Endodermal cell (in vitro differentiated cells): ENCODE data around the gene KIF27. TPM values are rescaled to one million over a fixed set of nuclear protein-coding genes. Genes with fewer than 3 reads are reported as not detected.

Experiments used
- DNase-seq: peaks from one replicate; pipeline ENCODE4 v3.0.0-alpha.2; 2017
- H3K27ac ChIP-seq: 2 replicates; pipeline ENCODE4 v1.5.1; 2013; ENCODE audit warnings: mild to moderate bottlenecking, low read depth, low read length, moderate library complexity
- H3K27me3 ChIP-seq: 2 replicates; pipeline ENCODE4 v1.6.1; 2013; ENCODE audit warnings: mild to moderate bottlenecking, low read length, moderate library complexity; ENCODE audit not compliant: insufficient read depth, control insufficient read depth, poor library complexity, severe bottlenecking
- H3K36me3 ChIP-seq: 2 replicates; pipeline ENCODE4 v1.7.0; 2013; ENCODE audit warnings: mild to moderate bottlenecking, low read length, moderate library complexity; ENCODE audit not compliant: control insufficient read depth, insufficient read depth
- H3K4me1 ChIP-seq: one replicate; pipeline ENCODE4 v1.7.0; 2013; ENCODE audit warnings: low read length; ENCODE audit not compliant: control insufficient read depth, insufficient read depth
- H3K4me3 ChIP-seq: 2 replicates; pipeline ENCODE4 v1.5.1; 2013; ENCODE audit warnings: mild to moderate bottlenecking, low read length, moderate library complexity
- H3K9ac ChIP-seq: 2 replicates; pipeline ENCODE4 v1.6.1; 2013; ENCODE audit warnings: mild to moderate bottlenecking, low read length, moderate library complexity; ENCODE audit not compliant: poor library complexity, severe bottlenecking; ENCODE audit errors: extremely low read depth
- H3K9me3 ChIP-seq: 2 replicates; pipeline ENCODE4 v1.6.1; 2013; ENCODE audit warnings: mild to moderate bottlenecking, low read length, moderate library complexity; ENCODE audit not compliant: control insufficient read depth
- H3K27ac Mint-ChIP-seq: 2 replicates; pipeline ENCODE4 v1.8.0; 2020; ENCODE audit warnings: mixed read lengths
- H3K27me3 Mint-ChIP-seq: 2 replicates; pipeline ENCODE4 v1.8.0; 2021; ENCODE audit warnings: mild to moderate bottlenecking, mixed read lengths; ENCODE audit not compliant: insufficient read depth
- H3K36me3 Mint-ChIP-seq: 2 replicates; pipeline ENCODE4 v1.8.0; 2020; ENCODE audit warnings: low read depth, mixed read lengths
- H3K4me1 Mint-ChIP-seq: 2 replicates; pipeline ENCODE4 v1.8.0; 2020; ENCODE audit warnings: mixed read lengths
- H3K4me3 Mint-ChIP-seq: 2 replicates; pipeline ENCODE4 v1.8.0; 2020; ENCODE audit warnings: mild to moderate bottlenecking, moderate library complexity, mixed read lengths
- H3K9me3 Mint-ChIP-seq: 2 replicates; pipeline ENCODE4 v1.8.0; 2020; ENCODE audit warnings: mild to moderate bottlenecking, mixed read lengths
- whole genome bisulfite sequencing, 2 experiments: methylation state at CpG; one replicate each; pipeline versions ENCODE4 v1.1.5 to v1.1.7; 2013; ENCODE audit warnings: missing lambda C conversion rate in 2 of 2, mixed read lengths in 1 of 2; ENCODE audit not compliant: insufficient coverage in 1 of 2, insufficient read length in 1 of 2; 5-methylcytosine and 5-hydroxymethylcytosine counted together
- long read RNA-seq, 4 experiments: library from polyadenylated mRNA in 2 of 4; library from RNA in 1 of 4; library from capped mRNA in 1 of 4; stranded (forward) in 3 of 4; unstranded in 1 of 4; transcript quantifications; one replicate each; pipeline ENCODE4 v2.0.0, GENCODE V29; 2020 to 2021; ENCODE audit warnings: inconsistent platforms in 1 of 4
- polyA plus RNA-seq, 2 experiments: library from polyadenylated mRNA; stranded (reverse); fragments of 50-300 nt; gene quantifications; one replicate each; pipeline ENCODE4 v1.2.3, GENCODE V29; 2013
- total RNA-seq, 2 donors: library from RNA; stranded (reverse); fragmentation: NEBNext Ultra II Directional in 1 of 2; extraction: Animal tissue kit (Norgen Biotek cat#: 25700) in 1 of 2; gene quantifications; 2 replicates in 1 of 2; 3 replicates in 1 of 2; pipeline ENCODE4 v1.2.1, GENCODE V29; 2021
- TF ChIP-seq, protein P1 (sequence below): fragments of 200-600 bp; sonication (generic); conservative IDR thresholded peaks from 2 replicates; pipeline ENCODE4 v1.5.0; 2021; ENCODE audit warnings: antibody characterized with exemption, mild to moderate bottlenecking

KIF27 gene, protein sequence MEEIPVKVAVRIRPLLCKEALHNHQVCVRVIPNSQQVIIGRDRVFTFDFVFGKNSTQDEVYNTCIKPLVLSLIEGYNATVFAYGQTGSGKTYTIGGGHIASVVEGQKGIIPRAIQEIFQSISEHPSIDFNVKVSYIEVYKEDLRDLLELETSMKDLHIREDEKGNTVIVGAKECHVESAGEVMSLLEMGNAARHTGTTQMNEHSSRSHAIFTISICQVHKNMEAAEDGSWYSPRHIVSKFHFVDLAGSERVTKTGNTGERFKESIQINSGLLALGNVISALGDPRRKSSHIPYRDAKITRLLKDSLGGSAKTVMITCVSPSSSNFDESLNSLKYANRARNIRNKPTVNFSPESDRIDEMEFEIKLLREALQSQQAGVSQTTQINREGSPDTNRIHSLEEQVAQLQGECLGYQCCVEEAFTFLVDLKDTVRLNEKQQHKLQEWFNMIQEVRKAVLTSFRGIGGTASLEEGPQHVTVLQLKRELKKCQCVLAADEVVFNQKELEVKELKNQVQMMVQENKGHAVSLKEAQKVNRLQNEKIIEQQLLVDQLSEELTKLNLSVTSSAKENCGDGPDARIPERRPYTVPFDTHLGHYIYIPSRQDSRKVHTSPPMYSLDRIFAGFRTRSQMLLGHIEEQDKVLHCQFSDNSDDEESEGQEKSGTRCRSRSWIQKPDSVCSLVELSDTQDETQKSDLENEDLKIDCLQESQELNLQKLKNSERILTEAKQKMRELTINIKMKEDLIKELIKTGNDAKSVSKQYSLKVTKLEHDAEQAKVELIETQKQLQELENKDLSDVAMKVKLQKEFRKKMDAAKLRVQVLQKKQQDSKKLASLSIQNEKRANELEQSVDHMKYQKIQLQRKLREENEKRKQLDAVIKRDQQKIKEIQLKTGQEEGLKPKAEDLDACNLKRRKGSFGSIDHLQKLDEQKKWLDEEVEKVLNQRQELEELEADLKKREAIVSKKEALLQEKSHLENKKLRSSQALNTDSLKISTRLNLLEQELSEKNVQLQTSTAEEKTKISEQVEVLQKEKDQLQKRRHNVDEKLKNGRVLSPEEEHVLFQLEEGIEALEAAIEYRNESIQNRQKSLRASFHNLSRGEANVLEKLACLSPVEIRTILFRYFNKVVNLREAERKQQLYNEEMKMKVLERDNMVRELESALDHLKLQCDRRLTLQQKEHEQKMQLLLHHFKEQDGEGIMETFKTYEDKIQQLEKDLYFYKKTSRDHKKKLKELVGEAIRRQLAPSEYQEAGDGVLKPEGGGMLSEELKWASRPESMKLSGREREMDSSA (N-terminal part only)
- 10 to 100 TPM; 12.0 to 19.5 TPM for total RNA-seq
- polyA plus RNA-seq (2013, experiment 1 of 2), result 7.4 TPM
- 9.4 TPM for polyA plus RNA-seq (2013, experiment 2 of 2)
- long read RNA-seq, experiment 1, partial matches to known transcripts, result 3 of 7 reads
- long read RNA-seq, experiment 1, other reads (novel, unspliced or antisense), result 4 of 7 reads
- long read RNA-seq, experiment 2, full-length matches to known transcripts, result 4 of 24 reads
- long read RNA-seq, experiment 2, partial matches to known transcripts, result 4 of 24 reads
- long read RNA-seq, experiment 2, other reads (novel, unspliced or antisense), result 16 of 24 reads
- long read RNA-seq, experiment 3, partial matches to known transcripts, result 38 of 71 reads
- long read RNA-seq, experiment 3, other reads (novel, unspliced or antisense), result 32 of 71 reads
- long read RNA-seq, experiment 4, partial matches to known transcripts, result 4 of 6 reads
- long read RNA-seq, experiment 4, other reads (novel, unspliced or antisense), result 2 of 6 reads

DNA sequence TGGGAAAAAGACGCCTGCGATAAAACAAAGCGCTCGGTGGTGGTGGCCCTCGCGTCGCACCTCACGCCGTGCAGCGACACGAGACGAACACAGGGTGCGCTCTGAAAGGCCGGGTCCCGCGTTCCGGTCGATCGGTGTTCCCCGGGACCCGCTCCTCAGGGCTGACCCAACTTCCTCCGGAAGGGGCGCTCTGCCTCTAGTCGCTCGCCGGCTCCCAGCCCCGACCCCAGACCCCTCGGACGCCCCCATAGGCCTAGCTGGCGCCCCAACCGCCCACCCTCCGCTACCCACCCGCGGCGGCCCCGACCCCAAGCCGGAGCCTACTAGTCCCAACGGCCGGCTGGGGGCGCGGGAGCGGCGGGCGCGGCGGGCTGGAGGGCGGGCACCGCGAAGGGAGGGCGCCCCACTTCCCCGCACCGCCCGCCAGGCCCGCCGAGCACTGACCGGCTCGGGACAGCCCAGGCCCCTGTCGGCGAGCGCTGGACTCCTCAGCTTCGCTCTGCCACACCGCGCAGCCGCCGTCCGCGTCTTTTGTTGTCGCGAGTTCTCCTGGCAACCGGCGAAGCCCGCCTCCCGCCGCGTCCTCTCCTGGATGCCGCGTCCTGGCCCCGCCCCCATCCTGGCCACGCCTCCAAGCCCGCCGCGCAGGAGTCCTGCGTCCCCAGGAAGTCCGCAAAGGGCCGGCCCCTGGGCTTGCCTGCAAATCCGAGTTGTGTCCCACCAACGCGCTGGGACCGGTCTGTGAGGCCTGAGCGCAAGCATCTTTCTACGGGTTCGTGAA, at the start of gene KIF27:
KIF27 (minus strand) TSS at position 506 of the 781 bp plus-strand sequence. CDS start 5,841 bp downstream, outside the sequence.
- Histone ChIP-seq H3K36me3 (no peaks in the 10 kb centered on the region), H3K27me3 (no peaks in the 10 kb centered on the region), H3K9ac (peak within 1 kb of the TSS; percentile 91), H3K4me3 (peak within 1 kb of the TSS; percentile 96), H3K9me3 (no peaks in the 10 kb centered on the region), H3K4me1 (peaks cover 3% of the 10 kb centered on the region), H3K27ac (peak within 1 kb of the TSS; percentile 94)
- peak; percentile 100 for DNase-seq
- TF ChIP-seq, protein P1, sequence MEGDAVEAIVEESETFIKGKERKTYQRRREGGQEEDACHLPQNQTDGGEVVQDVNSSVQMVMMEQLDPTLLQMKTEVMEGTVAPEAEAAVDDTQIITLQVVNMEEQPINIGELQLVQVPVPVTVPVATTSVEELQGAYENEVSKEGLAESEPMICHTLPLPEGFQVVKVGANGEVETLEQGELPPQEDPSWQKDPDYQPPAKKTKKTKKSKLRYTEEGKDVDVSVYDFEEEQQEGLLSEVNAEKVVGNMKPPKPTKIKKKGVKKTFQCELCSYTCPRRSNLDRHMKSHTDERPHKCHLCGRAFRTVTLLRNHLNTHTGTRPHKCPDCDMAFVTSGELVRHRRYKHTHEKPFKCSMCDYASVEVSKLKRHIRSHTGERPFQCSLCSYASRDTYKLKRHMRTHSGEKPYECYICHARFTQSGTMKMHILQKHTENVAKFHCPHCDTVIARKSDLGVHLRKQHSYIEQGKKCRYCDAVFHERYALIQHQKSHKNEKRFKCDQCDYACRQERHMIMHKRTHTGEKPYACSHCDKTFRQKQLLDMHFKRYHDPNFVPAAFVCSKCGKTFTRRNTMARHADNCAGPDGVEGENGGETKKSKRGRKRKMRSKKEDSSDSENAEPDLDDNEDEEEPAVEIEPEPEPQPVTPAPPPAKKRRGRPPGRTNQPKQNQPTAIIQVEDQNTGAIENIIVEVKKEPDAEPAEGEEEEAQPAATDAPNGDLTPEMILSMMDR, result peak; percentile 73
- Mint-ChIP-seq H3K27me3 (no peaks in the 10 kb centered on the region), H3K36me3 (peaks cover 15% of the 10 kb centered on the region), H3K9me3 (no peaks in the 10 kb centered on the region), H3K27ac (peak within 1 kb of the TSS; percentile 98), H3K4me3 (peak within 1 kb of the TSS; percentile 80), H3K4me1 (peaks cover 11% of the 10 kb centered on the region)
- WGBS, 2 experiments, result 0% methylated on average over 11 to 91 of the region's 92 CpGs

DNA sequence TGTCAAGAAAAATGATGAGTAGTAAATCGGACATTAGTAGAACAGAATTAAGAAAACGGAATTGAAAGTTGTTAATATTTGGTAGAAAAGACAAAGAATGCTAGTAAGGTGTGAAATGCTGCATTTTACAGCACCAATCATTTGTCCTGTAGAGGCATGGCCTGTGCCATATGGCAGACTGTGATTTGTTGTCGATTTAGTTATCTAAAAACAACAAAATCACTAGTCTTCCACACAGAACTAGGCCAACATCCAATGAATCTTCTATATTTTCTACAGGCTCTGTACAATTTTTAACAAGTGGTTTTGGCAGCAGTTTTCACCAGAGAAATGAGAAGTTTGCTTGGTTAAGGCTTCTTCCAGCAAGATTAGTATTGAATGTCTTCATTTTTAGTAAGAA, 48.4 kb upstream of the KIF27 start:
- H3K27ac Mint-ChIP-seq, result no peak overlapping the region
- peaks cover 2% of the 10 kb centered on the region for H3K4me1 ChIP-seq
- H3K36me3 Mint-ChIP-seq, result peaks cover 72% of the 10 kb centered on the region
- no peaks in the 10 kb centered on the region for H3K27me3 ChIP-seq
- H3K4me3 ChIP-seq, result no peak overlapping the region
- H3K9ac ChIP-seq, result no peak overlapping the region
- no peaks in the 10 kb centered on the region for H3K9me3 ChIP-seq
- H3K4me1 Mint-ChIP-seq, result peaks cover 5% of the 10 kb centered on the region
- H3K9me3 Mint-ChIP-seq, result no peaks in the 10 kb centered on the region
- no peak for DNase-seq
- no peak overlapping the region for H3K27ac ChIP-seq
- H3K27me3 Mint-ChIP-seq, result no peaks in the 10 kb centered on the region
- H3K36me3 ChIP-seq, result peaks cover 85% of the 10 kb centered on the region
- 93 to 100% methylated on average over 2 to 3 of the region's 3 CpGs for WGBS, 2 experiments
- H3K4me3 Mint-ChIP-seq, result no peak overlapping the region
- TF ChIP-seq, protein P1, result no peak
